Glutamatergic neuron (in vitro differentiated cells): ENCODE measurements around the gene SLC25A51. TPM values are rescaled to one million over a fixed set of nuclear protein-coding genes. Genes with fewer than 3 reads are reported as not detected.

Experiments
- DNase-seq: peaks from one replicate; pipeline ENCODE4 v3.0.0; 2022
- H3K27ac Mint-ChIP-seq: one replicate; pipeline ENCODE4 v1.8.0; 2020; ENCODE audit warnings: mild to moderate bottlenecking, mixed read lengths, inconsistent platforms; ENCODE audit not compliant: unreplicated experiment
- H3K27me3 Mint-ChIP-seq: one replicate; pipeline ENCODE4 v1.8.0; 2020; ENCODE audit warnings: mild to moderate bottlenecking, moderate library complexity, mixed read lengths, inconsistent platforms; ENCODE audit not compliant: unreplicated experiment
- H3K36me3 Mint-ChIP-seq: one replicate; pipeline ENCODE4 v1.8.0; 2020; ENCODE audit warnings: mild to moderate bottlenecking, mixed read lengths, inconsistent platforms; ENCODE audit not compliant: unreplicated experiment
- H3K4me1 Mint-ChIP-seq: one replicate; pipeline ENCODE4 v1.8.0; 2020; ENCODE audit warnings: mild to moderate bottlenecking, low read depth, mixed read lengths, inconsistent platforms; ENCODE audit not compliant: unreplicated experiment
- H3K4me3 Mint-ChIP-seq: one replicate; pipeline ENCODE4 v1.8.0; 2020; ENCODE audit warnings: mild to moderate bottlenecking, mixed read lengths, inconsistent platforms; ENCODE audit not compliant: unreplicated experiment
- H3K9me3 Mint-ChIP-seq: one replicate; pipeline ENCODE4 v1.8.0; 2020; ENCODE audit warnings: mild to moderate bottlenecking, moderate library complexity, mixed read lengths, inconsistent platforms; ENCODE audit not compliant: unreplicated experiment
- CTCF ChIP-seq: fragments of 200-600 bp; sonication (generic); IDR thresholded peaks from one replicate; pipeline ENCODE4 v1.5.0; 2021; ENCODE audit not compliant: partially characterized antibody, unreplicated experiment
- total RNA-seq: library from RNA; stranded (reverse); fragmentation: NEBNext Ultra II Directional; extraction: Animal tissue kit (Norgen Biotek cat#: 25700); gene quantifications from one replicate; pipeline ENCODE4 v1.2.1, GENCODE V29; 2021; ENCODE audit not compliant: unreplicated experiment

The SLC25A51 gene
- total RNA-seq, 1 donor from 2014 or later, result 48.6 TPM

- Mint-ChIP-seq H3K36me3 (peaks cover 4% of the 10 kb centered on the region), H3K4me3 (no peak overlapping the region), H3K9me3 (peaks cover 15% of the 10 kb centered on the region), H3K4me1 (peaks cover 49% of the 10 kb centered on the region), H3K27ac (peak overlapping the region; percentile 3), H3K27me3 (peaks cover 5% of the 10 kb centered on the region)
- DNase-seq, result no peak
- no peak for TF ChIP-seq CTCF
These were observed 17.8 kb upstream of the SLC25A51 start for GRCh38 chr9:37921546-37922300.

- H3K9me3 Mint-ChIP-seq, result peaks cover 14% of the 10 kb centered on the region
These were observed 17.2 kb upstream of the SLC25A51 start for GRCh38 chr9:37921168-37921510.

GRCh38 chr9:37920471-37921167, 16.7 kb upstream of the SLC25A51 start:
- Mint-ChIP-seq H3K9me3 (peaks cover 15% of the 10 kb centered on the region), H3K27ac (peak overlapping the region; percentile 70), H3K27me3 (peaks cover 6% of the 10 kb centered on the region), H3K4me1 (peaks cover 46% of the 10 kb centered on the region), H3K4me3 (peak overlapping the region; percentile 59), H3K36me3 (peaks cover 5% of the 10 kb centered on the region)
- DNase-seq, result peak; percentile 61
- TF ChIP-seq CTCF, result no peak

More at GRCh38 chr9:37921168-37921510, 17.2 kb upstream of the SLC25A51 start:
- peaks cover 6% of the 10 kb centered on the region for H3K27me3 Mint-ChIP-seq
- TF ChIP-seq CTCF, result no peak
- H3K36me3 Mint-ChIP-seq, result peaks cover 5% of the 10 kb centered on the region
- H3K27ac Mint-ChIP-seq, result peak overlapping the region; percentile 70
- H3K4me1 Mint-ChIP-seq, result peaks cover 49% of the 10 kb centered on the region
- H3K4me3 Mint-ChIP-seq, result peak overlapping the region; percentile 59
- peak; percentile 52 for DNase-seq

- no peak for DNase-seq
- peaks cover 10% of the 10 kb centered on the region for H3K27me3 Mint-ChIP-seq
- H3K27ac Mint-ChIP-seq, result peak overlapping the region; percentile 72
- H3K4me3 Mint-ChIP-seq, result no peak overlapping the region
- H3K9me3 Mint-ChIP-seq, result peaks cover 17% of the 10 kb centered on the region
- H3K36me3 Mint-ChIP-seq, result peaks cover 5% of the 10 kb centered on the region
- H3K4me1 Mint-ChIP-seq, result peaks cover 45% of the 10 kb centered on the region
- TF ChIP-seq CTCF, result no peak
These were observed 16.0 kb upstream of the SLC25A51 start for GRCh38 chr9:37919956-37920335.
